ENCODE results near the gene B3GALNT1.
"Not testable (repeated sequence)": the region's sequence is repeated elsewhere in the genome, so short reads cannot be mapped to it uniquely, and the experiment has no call there.

The B3GALNT1 gene

DNA sequence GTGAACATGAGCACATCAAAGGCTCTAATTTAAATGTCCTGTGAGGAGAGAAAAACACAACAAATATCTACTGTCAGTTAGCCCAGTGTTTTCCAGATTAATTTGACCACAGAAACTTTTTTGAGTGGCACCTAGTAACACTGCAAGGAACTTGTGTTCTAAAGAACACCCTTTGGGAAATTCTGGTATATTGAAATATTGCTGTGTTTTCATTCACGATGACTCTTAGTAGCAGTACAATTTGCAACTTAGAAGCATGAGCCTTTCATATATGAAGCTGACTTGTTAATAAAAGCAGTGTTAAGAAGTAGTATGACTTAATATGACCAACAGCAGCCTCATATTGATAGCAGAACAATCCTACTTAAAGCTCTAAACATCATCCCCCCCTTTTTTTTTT lies 32.0 kb downstream of the B3GALNT1 start:
- DNase-seq (ENCODE audit: low spot score): no peak

DNA sequence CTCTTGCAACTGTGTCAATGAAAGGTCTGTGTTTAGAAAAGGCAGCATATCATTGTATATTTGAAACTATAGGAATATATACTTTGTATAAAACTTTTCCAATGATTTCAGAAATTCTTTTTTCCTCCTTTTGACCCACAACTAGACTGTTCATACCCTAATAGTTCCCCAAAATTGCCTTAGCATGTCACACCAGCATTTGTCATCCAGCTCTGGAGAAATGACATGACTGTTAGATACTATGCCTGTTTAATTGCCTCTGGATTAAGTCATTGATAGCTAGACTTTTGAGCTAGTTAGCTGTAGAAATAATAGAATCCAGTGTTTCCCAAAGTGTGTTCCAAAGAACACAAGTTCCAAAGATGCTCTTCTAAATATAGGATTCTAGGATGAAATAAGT lies 32.4 kb downstream of the B3GALNT1 start:
- DNase-seq (ENCODE audit: low spot score): no peak

DNA sequence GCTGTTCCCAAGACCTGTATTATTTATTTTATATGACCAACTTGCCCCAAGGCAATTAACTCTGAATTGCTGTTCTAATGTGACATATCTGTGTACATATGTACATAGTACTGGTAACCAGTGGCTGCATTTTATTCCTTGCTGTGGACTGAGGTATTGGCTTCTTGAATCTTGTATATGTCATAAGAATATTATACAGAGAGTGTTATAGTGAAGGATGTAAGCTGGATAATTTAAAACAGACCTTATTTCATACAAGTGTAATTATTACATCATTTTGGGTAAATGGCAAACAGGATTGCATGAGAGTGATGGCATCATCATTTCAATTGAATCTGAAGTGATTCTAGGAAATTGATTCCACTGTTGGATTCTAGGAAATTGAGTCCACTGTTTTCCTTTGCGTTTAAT lies 32.9 kb downstream of the B3GALNT1 start:
- no peak for DNase-seq (ENCODE audit: low spot score)

- DNase-seq (ENCODE audit: low spot score): no peak
These were observed 34.0 kb downstream of the B3GALNT1 start for GRCh38 chr3:161070980-161071663.

DNA sequence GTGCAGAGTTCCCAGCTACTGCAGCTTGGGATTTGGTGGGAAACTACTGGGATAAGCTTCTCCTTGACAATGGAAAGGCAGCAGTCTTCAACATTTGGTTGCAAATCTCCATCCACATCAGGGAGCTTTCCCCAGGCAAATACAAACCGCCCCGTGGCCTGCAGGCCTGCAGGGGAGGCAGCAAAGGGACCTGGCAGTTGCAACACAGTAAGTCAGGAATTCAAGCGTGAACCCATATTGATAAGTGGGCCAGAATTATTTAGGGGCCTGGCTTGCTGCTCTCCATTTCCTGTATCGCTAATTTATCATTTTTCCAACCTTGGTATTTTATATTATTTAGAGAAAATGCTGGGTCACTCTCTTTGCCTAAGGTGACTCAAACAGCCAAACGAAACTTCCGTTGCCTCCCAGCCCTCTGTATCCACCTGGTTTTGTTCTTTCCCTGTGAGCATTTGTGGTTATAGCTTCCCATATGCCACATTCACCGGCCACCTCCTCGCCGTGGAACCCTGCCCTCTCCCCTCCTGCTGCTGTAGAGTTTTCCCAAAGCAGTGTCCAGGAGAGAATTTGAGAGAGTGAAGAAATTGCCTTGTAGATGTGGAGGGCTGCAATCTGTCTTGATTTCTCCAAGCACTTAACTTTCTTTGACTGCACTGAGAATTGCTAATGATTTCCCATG lies 34.8 kb downstream of the B3GALNT1 start:
- no peak for DNase-seq (ENCODE audit: low spot score)

DNA sequence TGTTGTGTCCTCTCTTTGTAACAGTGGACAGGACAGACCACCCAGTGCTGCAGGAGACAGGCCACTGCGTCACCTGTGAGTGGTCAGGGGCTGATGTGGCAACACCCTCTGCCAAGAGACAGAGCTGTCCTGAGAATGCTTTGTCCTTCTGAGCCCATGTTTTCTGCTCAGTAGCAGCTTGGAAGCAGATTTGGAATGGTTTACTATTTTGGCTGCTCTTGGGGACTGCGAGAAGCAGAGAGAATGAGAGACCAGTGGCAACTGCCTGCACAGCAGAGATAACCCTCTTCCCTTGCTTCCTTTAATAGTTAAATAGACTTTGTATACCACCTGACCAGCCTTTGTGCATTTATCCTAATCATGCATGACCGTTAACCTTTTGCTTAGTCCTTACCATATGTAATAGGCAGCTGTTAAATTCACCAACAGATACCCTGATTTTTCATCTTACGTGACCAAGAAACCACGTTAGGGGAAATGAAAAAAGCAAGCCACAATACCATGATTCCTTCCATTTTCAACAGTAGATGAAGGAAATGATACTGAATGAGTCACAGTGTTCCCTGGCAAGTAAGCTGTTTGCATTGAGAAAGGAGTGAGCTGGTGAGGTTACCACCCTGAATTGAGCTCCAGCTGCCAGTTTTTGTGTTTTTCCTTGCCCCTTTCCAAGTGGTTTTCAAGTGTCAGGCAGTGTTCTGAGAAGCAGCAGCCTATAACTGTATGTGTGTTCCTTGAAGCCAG lies 35.5 kb downstream of the B3GALNT1 start:
- DNase-seq (ENCODE audit: low spot score): no peak

DNA sequence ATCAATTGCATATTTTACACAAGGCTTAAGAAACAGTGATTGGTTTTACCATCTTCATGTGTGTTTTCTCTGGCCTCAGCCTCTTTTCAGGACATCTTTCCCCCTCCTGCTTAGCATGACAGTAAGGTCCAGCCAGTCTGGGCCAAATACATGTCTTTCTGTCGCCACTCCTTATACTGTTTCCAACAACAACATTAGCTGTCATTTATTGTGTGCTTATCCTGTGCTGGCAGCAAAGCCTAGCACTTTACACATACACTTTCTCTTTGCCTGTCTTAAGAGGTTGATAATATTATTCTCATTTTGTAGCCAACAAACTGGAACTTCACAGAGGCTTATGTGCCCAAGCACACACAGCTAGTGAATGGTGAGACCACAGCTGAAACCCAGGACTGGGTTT lies 37.8 kb downstream of the B3GALNT1 start:
- DNase-seq (ENCODE audit: low spot score): no peak

DNA sequence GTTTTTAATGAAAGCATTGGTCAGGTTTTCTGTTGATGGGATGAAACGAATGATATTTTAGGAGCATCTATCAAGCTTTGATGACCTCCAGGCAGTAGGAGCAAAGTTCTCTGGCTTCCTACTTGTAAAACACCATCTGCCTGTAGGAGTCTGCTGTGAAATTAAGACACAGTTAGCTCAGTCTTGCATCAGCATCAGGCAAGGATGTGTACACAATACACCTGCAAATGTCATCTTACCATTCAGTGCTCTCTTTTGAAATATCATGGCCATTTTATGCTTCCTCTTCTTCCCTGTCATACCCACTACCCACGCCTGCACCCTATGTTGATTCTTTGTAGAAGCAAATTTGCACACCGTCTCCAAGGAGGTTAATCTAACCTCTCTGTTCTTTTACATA lies 38.2 kb downstream of the B3GALNT1 start:
- no peak for DNase-seq (ENCODE audit: low spot score)

GRCh38 chr3:161064413-161064812 lies 40.7 kb downstream of the B3GALNT1 start:
- no peak for DNase-seq (ENCODE audit: low spot score)

- no peak for DNase-seq (ENCODE audit: low spot score)
These were observed 50.1 kb downstream of the B3GALNT1 start for GRCh38 chr3:161054860-161055604.

GRCh38 chr3:161051856-161052255 lies 53.3 kb downstream of the B3GALNT1 start:
- no peak for DNase-seq (ENCODE audit: low spot score)

GRCh38 chr3:161050935-161051334 lies 54.2 kb downstream of the B3GALNT1 start:
- DNase-seq (ENCODE audit: low spot score): no peak

GRCh38 chr3:161049683-161050248 lies 55.4 kb downstream of the B3GALNT1 start:
- DNase-seq (ENCODE audit: low spot score): no peak

DNA sequence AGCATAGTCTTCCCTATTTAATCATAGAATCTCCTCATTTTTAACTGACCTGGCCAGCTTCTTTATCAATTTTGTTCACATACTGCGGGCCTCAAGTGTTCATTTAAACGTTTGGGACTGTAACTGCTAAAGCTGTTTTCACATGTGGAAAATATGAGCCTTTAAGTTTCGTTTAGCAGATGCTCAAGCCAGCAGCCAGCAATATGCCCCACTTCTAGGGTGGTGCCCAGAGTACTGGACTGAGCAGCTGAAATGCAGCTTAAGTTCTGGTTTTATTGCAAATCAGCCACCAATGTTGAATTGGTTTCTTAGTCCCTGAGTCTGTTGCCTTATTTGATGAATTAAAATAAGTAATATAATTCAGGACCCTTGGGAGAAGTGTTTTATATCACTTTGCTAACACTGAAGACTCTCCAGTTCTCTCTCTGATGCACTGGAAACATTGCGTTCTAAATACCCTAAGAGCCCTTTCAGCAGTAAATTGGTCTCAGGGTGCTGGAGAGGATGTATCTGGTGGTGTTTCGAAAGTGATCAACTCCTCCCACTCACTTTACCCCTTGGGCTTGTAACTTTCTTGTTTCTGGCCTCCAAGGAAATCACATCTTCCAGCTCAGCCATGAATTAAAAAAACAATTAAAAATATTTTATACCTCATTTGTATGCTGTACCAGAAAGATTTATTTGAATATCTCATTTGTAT lies 61.7 kb downstream of the B3GALNT1 start:
- no peak for DNase-seq (ENCODE audit: low spot score)

GRCh38 chr3:161042023-161042501 lies 63.1 kb downstream of the B3GALNT1 start:
- no peak for DNase-seq (ENCODE audit: low spot score)

DNA sequence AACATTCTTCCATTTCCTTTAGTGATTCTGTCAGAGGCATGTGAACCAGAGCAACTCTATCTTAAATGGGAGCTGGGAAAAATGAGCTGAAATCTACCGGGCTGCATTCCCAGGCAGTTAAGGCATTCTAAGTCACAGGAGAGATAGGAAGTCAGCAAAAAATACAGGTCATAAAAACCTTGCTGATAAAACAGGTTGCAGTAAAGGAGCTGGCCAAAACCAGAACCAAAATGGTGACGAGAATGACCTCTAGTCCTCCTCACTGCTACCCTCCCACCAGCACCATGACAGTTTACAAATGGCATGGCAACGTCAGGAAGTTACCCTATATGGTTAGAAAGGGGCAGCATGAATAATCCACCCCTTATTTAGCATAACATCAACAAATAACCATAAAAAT lies 66.4 kb downstream of the B3GALNT1 start:
- no peak for DNase-seq (ENCODE audit: low spot score)

- DNase-seq (ENCODE audit: low spot score): no peak
These were observed 69.4 kb downstream of the B3GALNT1 start for GRCh38 chr3:161035711-161036110.

GRCh38 chr3:161034913-161035550 lies 70.1 kb downstream of the B3GALNT1 start:
- not testable (repeated sequence) for DNase-seq (ENCODE audit: low spot score)

All from SW480 (cell line).